ENCODE results near the gene ZNF425. TPM values are rescaled to one million over a fixed set of nuclear protein-coding genes. Genes with fewer than 3 reads are reported as not detected.
"Not testable (repeated sequence)": the region's sequence is repeated elsewhere in the genome, so short reads cannot be mapped to it uniquely, and the experiment has no call there.

ZNF425 gene
- total RNA-seq, 1 donor from 2014 or later = 1.8 TPM

GRCh38 chr7:149133028-149133710 lies 7.0 kb upstream of the ZNF425 start:
- no peak for DNase-seq (ENCODE audit: low read depth in 2 of 2)

- no peak for DNase-seq (ENCODE audit: low read depth in 2 of 2)
Measured at GRCh38 chr7:149130572-149131198, 4.6 kb upstream of the ZNF425 start.

GRCh38 chr7:149126662-149127266 lies 640 bp upstream of the ZNF425 start:
- peak; percentile 37 to 46 for DNase-seq (ENCODE audit: low read depth in 2 of 2)

GRCh38 chr7:149125189-149125862 lies 798 bp downstream of the ZNF425 start:
- no peak for DNase-seq (ENCODE audit: low read depth in 2 of 2)

GRCh38 chr7:149109969-149110368 lies 16.2 kb downstream of the ZNF425 start:
- DNase-seq (ENCODE audit: low read depth in 2 of 2) = peak in 1 of 2 donors; percentile 31

GRCh38 chr7:149104749-149105148 lies 21.4 kb downstream of the ZNF425 start:
- DNase-seq (ENCODE audit: low read depth in 2 of 2) = no peak

- DNase-seq (ENCODE audit: low read depth in 2 of 2) = no peak
Measured at GRCh38 chr7:149104214-149104613, 21.9 kb downstream of the ZNF425 start.

GRCh38 chr7:149103424-149103823 lies 22.7 kb downstream of the ZNF425 start:
- no peak for DNase-seq (ENCODE audit: low read depth in 2 of 2)

GRCh38 chr7:149102666-149103065 lies 23.5 kb downstream of the ZNF425 start:
- no peak for DNase-seq (ENCODE audit: low read depth in 2 of 2)

GRCh38 chr7:149100821-149101220 lies 25.3 kb downstream of the ZNF425 start:
- DNase-seq (ENCODE audit: low read depth in 2 of 2) = no peak

GRCh38 chr7:149099058-149099457 lies 27.1 kb downstream of the ZNF425 start:
- no peak for DNase-seq (ENCODE audit: low read depth in 2 of 2)

- no peak for DNase-seq (ENCODE audit: low read depth in 2 of 2)
Measured at GRCh38 chr7:149097088-149097487, 29.0 kb downstream of the ZNF425 start.

- no peak for DNase-seq (ENCODE audit: low read depth in 2 of 2)
Measured at GRCh38 chr7:149093228-149093627, 32.9 kb downstream of the ZNF425 start.

- not testable (repeated sequence) for DNase-seq (ENCODE audit: low read depth in 2 of 2)
Measured at GRCh38 chr7:149092244-149092643, 33.9 kb downstream of the ZNF425 start.

GRCh38 chr7:149090397-149091195 lies 35.5 kb downstream of the ZNF425 start, which contains the start of gene ZNF786:
TSS of gene ZNF786 (minus strand) at chr7:149090718. CDS start at chr7:149090640, 78 bp downstream.
- peak; percentile 91 to 92 for DNase-seq (ENCODE audit: low read depth in 2 of 2)

- peak in 1 of 2 donors; percentile 15 for DNase-seq (ENCODE audit: low read depth in 2 of 2)
Measured at GRCh38 chr7:149087376-149087775, 38.7 kb downstream of the ZNF425 start.

GRCh38 chr7:149085866-149086265 lies 40.3 kb downstream of the ZNF425 start:
- DNase-seq (ENCODE audit: low read depth in 2 of 2) = no peak

- DNase-seq (ENCODE audit: low read depth in 2 of 2) = no peak
Measured at GRCh38 chr7:149084407-149084806, 41.7 kb downstream of the ZNF425 start.

- no peak for DNase-seq (ENCODE audit: low read depth in 2 of 2)
Measured at GRCh38 chr7:149081914-149082313, 44.2 kb downstream of the ZNF425 start.

GRCh38 chr7:149077594-149077993 lies 48.5 kb downstream of the ZNF425 start:
- DNase-seq (ENCODE audit: low read depth in 2 of 2) = no peak

GRCh38 chr7:149075286-149075685 lies 50.8 kb downstream of the ZNF425 start:
- DNase-seq (ENCODE audit: low read depth in 2 of 2) = no peak
